CD4-positive, alpha-beta T cell treated with Interleukin-6 for 4 hours (primary cell): ENCODE measurements around the gene SIM2.

Experiments used
- DNase-seq: peaks from one replicate; pipeline ENCODE4 v3.0.0-alpha.2; 2020; ENCODE audit warnings: mixed read lengths

The SIM2 gene

GRCh38 chr21:36717976-36718375 is 19.1 kb downstream of the SIM2 start:
- no peak for DNase-seq

- DNase-seq: no peak
Observed at GRCh38 chr21:36718951-36719501, 20.1 kb downstream of the SIM2 start.

DNA sequence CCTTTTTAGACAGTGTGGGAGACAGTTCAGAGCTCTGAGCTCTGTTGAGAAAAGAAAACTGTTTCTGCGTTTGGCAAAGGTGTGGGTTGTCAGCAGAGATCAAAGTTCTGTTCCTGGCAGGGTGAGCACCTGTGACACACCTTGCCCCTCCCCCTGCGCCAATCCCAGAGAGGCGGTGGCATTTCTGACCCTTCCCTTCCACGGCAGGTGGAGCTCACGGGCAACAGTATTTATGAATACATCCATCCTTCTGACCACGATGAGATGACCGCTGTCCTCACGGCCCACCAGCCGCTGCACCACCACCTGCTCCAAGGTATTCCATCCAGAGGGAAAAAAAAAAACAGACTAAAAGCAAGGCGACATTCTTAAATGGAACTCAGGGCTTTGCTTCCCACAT is 20.7 kb downstream of the SIM2 start:
- no peak for DNase-seq

DNA sequence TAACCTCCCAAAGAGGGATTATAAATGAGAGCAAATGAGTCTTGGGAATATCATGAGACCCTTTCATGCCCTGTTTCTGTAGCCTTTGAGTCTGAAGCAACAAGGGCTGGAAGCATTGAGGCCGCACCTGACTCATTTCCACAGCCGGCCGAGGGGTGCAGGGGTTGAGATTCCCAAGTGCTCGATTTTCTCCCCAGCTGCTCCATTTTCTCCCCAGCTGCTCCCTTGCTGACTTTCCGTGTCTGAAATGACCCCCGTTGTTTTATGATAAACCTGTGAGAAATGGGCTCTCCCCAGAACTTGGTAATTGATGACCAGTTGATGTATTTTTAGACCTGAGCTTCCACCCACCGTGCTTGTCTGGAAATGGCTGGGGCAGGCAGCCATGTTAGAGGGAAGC is 22.9 kb downstream of the SIM2 start:
- no peak for DNase-seq

- DNase-seq: no peak
Observed at GRCh38 chr21:36722370-36723368, 23.8 kb downstream of the SIM2 start.

- DNase-seq: no peak
Observed at GRCh38 chr21:36723371-36723881, 24.5 kb downstream of the SIM2 start.

DNA sequence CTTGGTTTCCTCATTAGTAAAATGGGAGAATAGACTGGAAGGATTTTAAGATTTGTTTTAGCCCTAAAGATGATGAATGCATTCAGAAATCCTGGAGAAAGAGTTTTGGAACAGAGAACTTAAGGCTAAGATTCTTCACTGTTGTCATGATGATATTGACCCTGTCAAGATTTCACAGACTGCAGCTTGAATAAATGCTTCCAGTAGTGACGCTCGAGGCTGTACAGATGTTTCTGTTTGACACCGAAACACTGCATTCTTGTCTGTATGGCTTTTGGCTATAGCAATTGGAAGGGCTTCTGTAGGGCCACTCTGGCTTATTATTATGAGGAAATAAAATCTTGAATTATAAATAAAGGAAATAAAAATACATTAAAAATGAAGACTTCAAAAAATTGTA is 25.7 kb downstream of the SIM2 start:
- no peak for DNase-seq

- DNase-seq: no peak
Observed at GRCh38 chr21:36725793-36726386, 27.0 kb downstream of the SIM2 start.

DNA sequence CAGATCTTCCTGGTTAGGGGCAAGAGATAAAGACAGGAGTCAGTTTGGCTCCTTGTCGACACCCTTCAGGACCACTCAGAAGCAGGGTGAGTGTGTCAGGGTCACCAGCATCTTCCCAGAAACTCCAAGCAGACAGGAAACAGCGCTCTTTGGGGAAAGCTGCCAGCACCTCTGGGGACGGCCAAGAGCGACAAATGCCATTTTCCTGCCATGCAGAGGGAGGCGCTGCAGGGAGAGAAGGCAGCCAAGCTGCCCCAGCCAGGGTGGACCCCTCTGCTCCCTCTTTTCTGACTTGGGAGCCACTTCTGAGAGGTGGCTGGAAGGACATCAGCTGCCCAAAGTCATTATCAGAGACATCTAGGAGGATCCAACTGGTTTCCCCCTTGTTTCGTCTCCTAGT is 29.0 kb downstream of the SIM2 start:
- no peak for DNase-seq

DNA sequence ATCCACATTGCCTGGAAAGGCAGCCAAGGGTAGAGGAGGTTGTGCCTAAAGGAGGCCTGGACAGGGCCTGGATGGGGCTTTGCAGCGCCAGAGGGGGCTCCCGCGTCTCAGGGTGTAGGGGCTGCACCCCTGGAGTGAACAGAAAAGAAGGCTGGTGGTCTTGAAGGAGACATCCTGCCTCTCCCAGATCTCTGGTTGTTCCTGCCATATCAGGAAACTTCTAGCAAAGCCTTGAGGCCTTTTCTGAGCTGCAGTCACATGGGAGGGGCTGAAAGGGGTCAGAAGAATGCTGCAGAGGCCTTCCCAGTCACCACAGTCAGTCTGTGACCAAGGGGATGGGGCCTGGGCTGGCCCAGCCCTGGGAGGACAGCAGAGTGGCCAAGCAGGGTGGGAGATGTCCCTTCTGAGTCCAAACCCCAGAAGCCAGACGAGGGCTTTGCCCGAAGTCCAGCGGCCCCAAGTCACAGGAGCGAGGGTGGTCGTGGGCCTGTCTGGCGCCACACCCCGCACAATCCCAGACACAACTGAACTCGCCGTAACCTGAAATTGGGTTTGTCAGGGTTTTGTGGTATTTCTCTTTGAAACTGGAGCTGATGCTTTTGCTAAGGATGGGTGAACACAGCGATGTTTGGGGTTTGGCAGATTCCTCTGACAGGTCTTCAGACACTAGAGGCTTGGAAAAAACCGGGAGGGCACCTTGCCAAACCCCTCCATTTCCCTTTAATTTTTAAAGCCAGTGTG is 29.6 kb downstream of the SIM2 start:
- DNase-seq: no peak

DNA sequence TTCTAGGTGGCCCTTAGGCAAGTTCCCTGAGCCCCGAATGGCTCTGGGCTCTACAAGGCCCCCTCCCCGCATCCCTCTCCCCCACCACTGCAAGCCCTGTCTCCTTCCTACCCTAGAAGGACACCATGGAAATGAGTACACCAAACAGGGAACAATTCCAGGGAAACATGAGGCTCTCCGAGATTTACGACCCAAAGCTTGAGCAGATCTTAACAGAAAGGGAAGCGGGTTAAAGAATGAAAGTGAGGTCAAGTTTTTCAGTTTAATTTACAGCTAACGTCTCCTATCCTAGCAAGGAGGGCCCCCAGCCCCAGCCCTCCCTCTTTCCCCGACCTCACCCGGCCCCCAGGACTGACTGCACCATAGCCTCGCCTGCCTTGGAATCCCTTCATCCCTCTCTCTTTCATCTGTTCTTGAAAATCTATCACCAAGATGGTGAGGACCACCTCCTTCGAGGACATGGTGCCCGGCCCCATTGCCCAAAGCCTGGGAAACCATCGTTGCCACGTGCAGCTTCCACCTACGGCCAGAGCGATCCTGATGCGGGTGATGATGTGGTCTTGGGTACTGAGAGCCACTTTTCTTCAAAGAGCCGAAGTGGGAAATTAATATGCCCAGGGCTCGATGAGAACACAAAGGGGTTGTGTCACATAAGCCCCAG is 30.5 kb downstream of the SIM2 start:
- no peak for DNase-seq

- DNase-seq: no peak
Observed at GRCh38 chr21:36730291-36731281, 31.7 kb downstream of the SIM2 start.

GRCh38 chr21:36732217-36732616 is 33.3 kb downstream of the SIM2 start:
- no peak for DNase-seq

- no peak for DNase-seq
Observed at GRCh38 chr21:36732761-36733160, 33.8 kb downstream of the SIM2 start.

GRCh38 chr21:36733857-36734256 is 34.9 kb downstream of the SIM2 start:
- DNase-seq: no peak

- DNase-seq: no peak
Observed at GRCh38 chr21:36734367-36735200, 35.7 kb downstream of the SIM2 start.

GRCh38 chr21:36735201-36735515 is 36.2 kb downstream of the SIM2 start:
- DNase-seq: no peak

- DNase-seq: no peak
Observed at GRCh38 chr21:36735724-36736320, 36.9 kb downstream of the SIM2 start.

DNA sequence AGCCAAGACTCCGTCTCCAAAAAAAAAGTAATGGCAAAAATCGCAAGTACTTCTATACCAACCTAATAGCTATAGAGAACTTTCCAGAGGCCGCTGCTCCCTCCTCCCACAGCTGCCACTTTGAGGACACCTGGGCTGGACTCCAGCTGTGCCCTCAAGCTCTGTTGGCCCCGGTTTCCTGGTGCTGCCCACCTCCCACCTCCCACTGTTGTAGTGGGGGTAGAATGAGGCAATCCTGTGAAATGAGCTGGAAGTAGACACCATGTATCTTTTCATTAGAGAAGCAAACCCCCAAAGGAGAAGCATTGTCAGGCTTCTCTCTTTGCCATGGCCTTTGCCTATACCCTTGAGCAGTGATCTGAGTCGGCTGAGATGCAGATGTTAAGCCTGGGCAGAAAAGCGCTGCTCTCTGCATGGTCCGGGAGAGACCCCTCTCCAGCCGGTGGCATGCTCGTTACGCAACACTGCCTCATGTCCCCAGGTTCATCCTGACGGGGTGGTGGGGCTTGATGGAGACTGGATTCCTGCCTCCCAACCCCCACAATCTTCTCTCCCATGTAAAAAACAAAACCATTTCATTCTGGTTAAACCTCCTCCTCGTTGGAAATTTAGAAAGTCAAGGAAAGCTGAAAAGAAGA is 39.7 kb downstream of the SIM2 start:
- no peak for DNase-seq
